ENCODE data around the gene EMILIN2. TPM values are rescaled to one million over a fixed set of nuclear protein-coding genes. Genes with fewer than 3 reads are reported as not detected.

Gene EMILIN2
- total and polyA plus RNA-seq, 2 donors (not counting 1 experiment from before 2014, with no cell fraction given) = 2.5 to 48.2 TPM

DNA sequence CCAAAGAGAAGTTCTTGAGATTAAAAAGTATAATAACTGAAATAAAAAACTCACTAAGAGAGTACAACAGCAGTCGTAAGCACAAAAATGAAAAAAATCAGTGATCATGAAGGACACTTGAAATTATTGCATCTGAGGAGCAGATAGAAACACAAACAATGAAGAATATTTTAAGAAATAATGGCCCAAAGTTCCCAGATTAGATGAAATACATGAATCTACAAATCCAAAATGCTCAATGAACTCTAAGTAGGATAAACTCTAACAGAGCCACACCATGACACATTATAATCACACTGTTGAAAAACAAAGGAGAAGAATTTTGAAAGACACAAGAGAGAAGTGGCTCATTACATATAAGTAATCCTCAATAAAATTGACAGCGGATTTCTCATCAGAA, 31.9 kb upstream of the EMILIN2 start:
- Mint-ChIP-seq H3K27ac (no peak overlapping the region), H3K4me1 (no peaks in the 10 kb centered on the region), H3K27me3 (no peaks in the 10 kb centered on the region), H3K9me3 (ENCODE audit: insufficient read depth) (peaks cover 19% of the 10 kb centered on the region), H3K4me3 (no peak overlapping the region)
- no peak overlapping the region for H3K27ac ChIP-seq (ENCODE audit: low read length in 2 of 2)
- WGBS (ENCODE audit: insufficient coverage) = no CpG with 5 or more reads among the region's 2 CpGs
- POLR2A ChIA-PET = no interaction called here
- H3K4me3 ChIP-seq (ENCODE audit: control extremely low read depth in 1 of 5, extremely low read depth in 1 of 5, insufficient read depth in 1 of 5, low read depth in 2 of 5, low read length in 4 of 5) = no peak overlapping the region
- CTCF ChIA-PET = no interaction called here
- ATAC-seq (ENCODE audit: low read depth) (no peak), DNase-seq (no peak)
- intact Hi-C loops (cut with micrococcal nuclease) = no loop called here
- no peak overlapping the region for H3K4me2 ChIP-seq (replicated peaks; ENCODE audit: low read depth, low read length, poor library complexity, severe bottlenecking)
- no peaks in the 10 kb centered on the region for H4K20me1 ChIP-seq (ENCODE audit: control insufficient read depth, insufficient read depth, low read length, poor library complexity, severe bottlenecking)
- no peak overlapping the region for H2AFZ ChIP-seq (ENCODE audit: insufficient read depth, low read depth, low read length, poor library complexity, severe bottlenecking)
- peaks cover 1 to 13% (median 6%) of the 10 kb centered on the region in 3 donors for H3K9me3 ChIP-seq (ENCODE audit: control extremely low read depth in 1 of 3, control insufficient read depth in 2 of 3, insufficient read depth in 1 of 3, low read length in 2 of 3)
- H3K27me3 ChIP-seq (replicated peaks in 1 of 4; ENCODE audit: control extremely low read depth in 1 of 4, control insufficient read depth in 3 of 4, insufficient read depth in 4 of 4, low read length in 3 of 4) = no peaks in the 10 kb centered on the region
- no peaks in the 10 kb centered on the region for H3K36me3 ChIP-seq (replicated peaks in 1 of 2; ENCODE audit: control extremely low read depth in 1 of 2, control insufficient read depth in 1 of 2, extremely low read depth in 1 of 2, insufficient read depth in 2 of 2, low read length in 1 of 2)
- H3K9ac ChIP-seq (ENCODE audit: low read length) = no peak overlapping the region
- TF ChIP-seq EZH2 (IDR thresholded peaks at IDR 0.05; ENCODE audit: borderline replicate concordance, insufficient read depth, low read depth, low read length, poor library complexity, severe bottlenecking) = no peak
- TF ChIP-seq, protein P1, sequence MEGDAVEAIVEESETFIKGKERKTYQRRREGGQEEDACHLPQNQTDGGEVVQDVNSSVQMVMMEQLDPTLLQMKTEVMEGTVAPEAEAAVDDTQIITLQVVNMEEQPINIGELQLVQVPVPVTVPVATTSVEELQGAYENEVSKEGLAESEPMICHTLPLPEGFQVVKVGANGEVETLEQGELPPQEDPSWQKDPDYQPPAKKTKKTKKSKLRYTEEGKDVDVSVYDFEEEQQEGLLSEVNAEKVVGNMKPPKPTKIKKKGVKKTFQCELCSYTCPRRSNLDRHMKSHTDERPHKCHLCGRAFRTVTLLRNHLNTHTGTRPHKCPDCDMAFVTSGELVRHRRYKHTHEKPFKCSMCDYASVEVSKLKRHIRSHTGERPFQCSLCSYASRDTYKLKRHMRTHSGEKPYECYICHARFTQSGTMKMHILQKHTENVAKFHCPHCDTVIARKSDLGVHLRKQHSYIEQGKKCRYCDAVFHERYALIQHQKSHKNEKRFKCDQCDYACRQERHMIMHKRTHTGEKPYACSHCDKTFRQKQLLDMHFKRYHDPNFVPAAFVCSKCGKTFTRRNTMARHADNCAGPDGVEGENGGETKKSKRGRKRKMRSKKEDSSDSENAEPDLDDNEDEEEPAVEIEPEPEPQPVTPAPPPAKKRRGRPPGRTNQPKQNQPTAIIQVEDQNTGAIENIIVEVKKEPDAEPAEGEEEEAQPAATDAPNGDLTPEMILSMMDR (IDR thresholded peaks at IDR 0.05) = no peak
- no peaks in the 10 kb centered on the region for H3K4me1 ChIP-seq (ENCODE audit: control insufficient read depth in 2 of 2, insufficient read depth in 2 of 2, low read length in 2 of 2)
- H3K79me2 ChIP-seq (ENCODE audit: control insufficient read depth, insufficient read depth, low read length) = no peaks in the 10 kb centered on the region

DNA sequence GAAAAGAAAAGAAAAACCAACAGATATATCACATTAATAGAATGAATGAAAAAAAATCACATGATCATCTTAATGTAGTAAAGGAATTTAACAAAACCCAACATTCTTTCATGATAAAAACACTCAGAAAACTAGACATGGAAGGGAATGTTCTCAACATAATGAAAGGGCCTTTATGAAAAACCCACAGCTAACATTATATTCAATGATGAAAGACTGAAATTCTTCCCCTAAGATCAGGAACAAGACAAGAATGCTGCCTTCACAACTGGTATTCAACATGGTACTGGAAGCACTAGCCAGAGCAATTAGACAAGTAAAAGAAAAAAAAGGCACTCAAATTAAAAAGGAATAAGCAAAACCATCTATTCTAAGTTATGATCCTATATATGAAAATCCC, 28.5 kb upstream of the EMILIN2 start:
- Histone ChIP-seq H3K4me2 (replicated peaks; ENCODE audit: low read depth, low read length, poor library complexity, severe bottlenecking) (no peak overlapping the region), H3K79me2 (ENCODE audit: control insufficient read depth, insufficient read depth, low read length) (no peaks in the 10 kb centered on the region), H3K27ac (ENCODE audit: low read length in 2 of 2) (no peak overlapping the region), H2AFZ (ENCODE audit: insufficient read depth, low read depth, low read length, poor library complexity, severe bottlenecking) (no peak overlapping the region), H3K4me3 (ENCODE audit: control extremely low read depth in 1 of 5, extremely low read depth in 1 of 5, insufficient read depth in 1 of 5, low read depth in 2 of 5, low read length in 4 of 5) (no peak overlapping the region), H3K27me3 (replicated peaks in 1 of 4; ENCODE audit: control extremely low read depth in 1 of 4, control insufficient read depth in 3 of 4, insufficient read depth in 4 of 4, low read length in 3 of 4) (no peaks in the 10 kb centered on the region), H3K9ac (ENCODE audit: low read length) (no peak overlapping the region), H3K36me3 (replicated peaks in 1 of 2; ENCODE audit: control extremely low read depth in 1 of 2, control insufficient read depth in 1 of 2, extremely low read depth in 1 of 2, insufficient read depth in 2 of 2, low read length in 1 of 2) (no peaks in the 10 kb centered on the region), H3K4me1 (ENCODE audit: control insufficient read depth in 2 of 2, insufficient read depth in 2 of 2, low read length in 2 of 2) (no peaks in the 10 kb centered on the region), H4K20me1 (ENCODE audit: control insufficient read depth, insufficient read depth, low read length, poor library complexity, severe bottlenecking) (no peaks in the 10 kb centered on the region), H3K9me3 (ENCODE audit: control extremely low read depth in 1 of 3, control insufficient read depth in 2 of 3, insufficient read depth in 1 of 3, low read length in 2 of 3) (peaks cover 0 to 9% (median 1%) of the 10 kb centered on the region in 3 donors)
- DNase-seq (no peak), ATAC-seq (ENCODE audit: low read depth) (no peak)
- no peak for TF ChIP-seq EZH2 (IDR thresholded peaks at IDR 0.05; ENCODE audit: borderline replicate concordance, insufficient read depth, low read depth, low read length, poor library complexity, severe bottlenecking)
- TF ChIP-seq, protein P1 (IDR thresholded peaks at IDR 0.05) = no peak
- intact Hi-C loops (cut with micrococcal nuclease) = no loop called here
- H3K9me3 Mint-ChIP-seq (ENCODE audit: insufficient read depth) = peaks cover 7% of the 10 kb centered on the region
- H3K27ac Mint-ChIP-seq = no peak overlapping the region
- H3K4me1 Mint-ChIP-seq = no peaks in the 10 kb centered on the region
- no peaks in the 10 kb centered on the region for H3K27me3 Mint-ChIP-seq
- POLR2A ChIA-PET = no interaction called here
- no peak overlapping the region for H3K4me3 Mint-ChIP-seq
- CTCF ChIA-PET = no interaction called here
